Mesothelial cell of epicardium (in vitro differentiated cells): ENCODE data around the gene ZBED4. TPM values are rescaled to one million over a fixed set of nuclear protein-coding genes. Genes with fewer than 3 reads are reported as not detected.
A peak's percentile ranks its signal among the peaks of the same experiment; 100 is the strongest.
"Not testable (repeated sequence)": the region's sequence is repeated elsewhere in the genome, so short reads cannot be mapped to it uniquely, and the experiment has no call there.

ENCODE experiments used
- DNase-seq, 2 experiments: peaks; one replicate each; pipeline ENCODE4 v3.0.0; 2021; ENCODE audit warnings: low spot score in 2 of 2; ENCODE audit not compliant: unreplicated experiment in 2 of 2
- H3K27ac Mint-ChIP-seq: 2 replicates; pipeline ENCODE4 v1.8.0; 2021; ENCODE audit warnings: mixed read lengths
- H3K27me3 Mint-ChIP-seq: 2 replicates; pipeline ENCODE4 v1.8.0; 2021; ENCODE audit warnings: low read depth, mixed read lengths
- H3K36me3 Mint-ChIP-seq: 2 replicates; pipeline ENCODE4 v1.8.0; 2021; ENCODE audit warnings: mixed read lengths
- H3K4me1 Mint-ChIP-seq: 2 replicates; pipeline ENCODE4 v1.8.0; 2021; ENCODE audit warnings: mixed read lengths
- H3K4me3 Mint-ChIP-seq: 2 replicates; pipeline ENCODE4 v1.8.0; 2021; ENCODE audit warnings: mild to moderate bottlenecking, moderate library complexity, mixed read lengths
- H3K9me3 Mint-ChIP-seq: 2 replicates; pipeline ENCODE4 v1.8.0; 2021; ENCODE audit warnings: mixed read lengths
- total RNA-seq: library from RNA; stranded (reverse); gene quantifications from 3 replicates; pipeline ENCODE4 v1.2.1, GENCODE V29; 2021
- TF ChIP-seq, protein P1 (sequence below): fragments of 200-600 bp; sonication (generic); IDR thresholded peaks from one replicate; pipeline ENCODE4 v1.5.0; 2021; ENCODE audit warnings: antibody characterized with exemption; ENCODE audit not compliant: unreplicated experiment

ZBED4 gene
- total RNA-seq, 1 donor from 2014 or later: 32.6 TPM

DNA sequence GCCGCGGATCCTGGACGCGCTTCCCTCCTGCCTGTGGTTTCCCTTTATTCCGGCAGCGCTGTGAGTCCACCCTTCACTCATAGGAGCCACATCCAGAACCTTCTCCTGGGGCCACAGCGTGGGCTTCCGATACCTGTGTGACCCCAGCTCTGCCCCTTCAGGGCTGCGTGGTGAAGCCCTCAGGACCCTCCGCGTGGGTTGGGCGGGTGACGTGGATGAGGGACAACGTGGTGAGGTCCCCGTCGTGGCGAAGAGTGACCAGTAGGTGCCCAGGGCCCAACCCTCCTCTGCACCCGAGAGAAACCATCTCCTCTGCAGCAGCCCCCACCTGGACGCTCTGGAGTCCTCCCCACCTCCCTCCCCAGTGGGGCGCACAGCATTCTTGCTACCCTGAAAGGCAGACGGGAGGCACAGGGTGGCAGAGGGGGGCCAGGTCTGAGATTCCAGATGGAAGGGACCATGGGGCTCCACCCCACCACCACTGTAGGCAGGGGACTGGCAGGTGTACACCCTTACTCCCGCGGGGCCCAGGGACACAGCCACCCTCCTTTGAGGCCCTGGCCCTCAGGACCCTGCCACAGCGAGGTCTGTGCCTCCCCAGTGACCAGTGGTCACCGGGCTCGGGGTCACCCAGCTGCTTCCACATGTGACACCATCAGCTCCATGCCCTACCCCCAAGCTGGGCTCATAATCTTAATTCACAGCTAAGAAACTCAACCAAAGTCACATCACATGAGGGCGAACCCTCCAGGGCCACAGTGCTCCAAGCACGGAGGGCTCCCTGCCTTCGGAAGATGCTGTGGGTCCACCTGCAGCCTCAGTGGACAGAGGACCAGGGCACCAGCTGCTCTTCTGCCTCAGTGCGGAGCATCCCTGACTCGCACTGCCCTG lies 3.4 kb upstream of the ZBED4 start:
- peaks cover 69% of the 10 kb centered on the region for H3K27me3 Mint-ChIP-seq
- peaks cover 10% of the 10 kb centered on the region for H3K4me1 Mint-ChIP-seq
- H3K36me3 Mint-ChIP-seq: no peaks in the 10 kb centered on the region
- no peak for DNase-seq
- TF ChIP-seq, protein P1, sequence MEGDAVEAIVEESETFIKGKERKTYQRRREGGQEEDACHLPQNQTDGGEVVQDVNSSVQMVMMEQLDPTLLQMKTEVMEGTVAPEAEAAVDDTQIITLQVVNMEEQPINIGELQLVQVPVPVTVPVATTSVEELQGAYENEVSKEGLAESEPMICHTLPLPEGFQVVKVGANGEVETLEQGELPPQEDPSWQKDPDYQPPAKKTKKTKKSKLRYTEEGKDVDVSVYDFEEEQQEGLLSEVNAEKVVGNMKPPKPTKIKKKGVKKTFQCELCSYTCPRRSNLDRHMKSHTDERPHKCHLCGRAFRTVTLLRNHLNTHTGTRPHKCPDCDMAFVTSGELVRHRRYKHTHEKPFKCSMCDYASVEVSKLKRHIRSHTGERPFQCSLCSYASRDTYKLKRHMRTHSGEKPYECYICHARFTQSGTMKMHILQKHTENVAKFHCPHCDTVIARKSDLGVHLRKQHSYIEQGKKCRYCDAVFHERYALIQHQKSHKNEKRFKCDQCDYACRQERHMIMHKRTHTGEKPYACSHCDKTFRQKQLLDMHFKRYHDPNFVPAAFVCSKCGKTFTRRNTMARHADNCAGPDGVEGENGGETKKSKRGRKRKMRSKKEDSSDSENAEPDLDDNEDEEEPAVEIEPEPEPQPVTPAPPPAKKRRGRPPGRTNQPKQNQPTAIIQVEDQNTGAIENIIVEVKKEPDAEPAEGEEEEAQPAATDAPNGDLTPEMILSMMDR: no peak
- no peaks in the 10 kb centered on the region for H3K9me3 Mint-ChIP-seq
- peak overlapping the region; percentile 45 for H3K4me3 Mint-ChIP-seq
- H3K27ac Mint-ChIP-seq: no peak overlapping the region

DNA sequence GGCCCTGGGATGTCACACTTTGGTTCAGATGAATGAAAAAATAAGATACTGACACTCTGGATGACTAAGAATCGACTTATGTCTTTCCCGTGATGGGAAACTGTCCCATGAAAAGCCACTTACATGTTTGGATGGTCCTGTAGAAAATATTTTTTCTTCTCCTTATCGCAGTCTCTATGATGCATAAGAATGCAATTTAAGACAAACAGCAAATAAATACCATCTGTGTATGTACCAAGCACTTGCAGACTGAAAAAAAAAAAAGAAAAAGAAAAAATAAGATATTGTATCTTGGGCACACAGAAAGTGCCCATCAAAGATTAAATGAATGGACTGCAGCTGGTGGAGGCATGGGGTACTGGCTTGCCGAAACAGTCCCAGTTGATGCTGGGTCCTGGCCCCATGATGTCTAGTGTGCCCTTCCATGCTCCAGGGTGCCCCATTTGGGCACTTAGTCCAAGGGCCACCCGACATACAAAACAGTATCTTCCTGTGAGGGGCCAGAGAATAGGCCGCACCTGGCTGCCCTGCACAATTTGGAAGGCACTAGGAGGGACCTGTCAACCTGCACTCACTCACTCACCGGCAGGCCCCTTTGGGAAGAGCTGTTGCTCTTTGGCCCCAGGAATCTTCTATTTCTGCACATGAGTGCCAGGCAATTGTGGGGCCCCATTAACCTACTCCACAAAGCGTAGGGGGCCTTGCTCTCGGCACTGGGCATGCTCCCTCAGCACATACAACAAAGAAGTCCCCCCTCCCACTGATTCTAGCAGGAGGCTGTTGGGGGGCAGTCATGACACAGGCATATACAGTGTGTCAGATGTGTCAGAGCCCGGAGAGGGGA lies 2.5 kb upstream of the ZBED4 start:
- Mint-ChIP-seq H3K4me3 (peak overlapping the region; percentile 54), H3K9me3 (no peaks in the 10 kb centered on the region), H3K36me3 (no peaks in the 10 kb centered on the region), H3K27me3 (peaks cover 60% of the 10 kb centered on the region), H3K4me1 (peaks cover 19% of the 10 kb centered on the region), H3K27ac (no peak overlapping the region)
- TF ChIP-seq, protein P1: no peak
- DNase-seq: no peak

DNA sequence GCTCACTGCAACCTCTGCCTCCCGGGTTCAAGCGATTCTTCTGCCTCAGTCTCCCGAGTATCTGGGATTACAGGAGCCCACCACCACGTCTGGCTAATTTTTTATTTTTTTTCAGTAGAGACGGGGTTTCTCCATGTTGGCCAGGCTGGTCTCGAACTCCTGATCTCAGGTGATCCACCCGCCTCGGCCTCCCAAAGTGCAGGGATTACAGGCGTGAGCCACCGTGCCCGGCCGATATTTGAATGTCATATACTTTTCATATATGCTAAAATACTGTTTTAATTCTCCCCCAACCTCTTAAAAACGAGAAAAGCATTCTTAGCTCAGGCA lies 1.1 kb upstream of the ZBED4 start:
- H3K4me3 Mint-ChIP-seq: peak overlapping the region; percentile 65
- H3K9me3 Mint-ChIP-seq, H3K27ac Mint-ChIP-seq, DNase-seq, H3K36me3 Mint-ChIP-seq: not testable (repeated sequence)
- H3K4me1 Mint-ChIP-seq: peaks cover 19% of the 10 kb centered on the region
- H3K27me3 Mint-ChIP-seq: peaks cover 46% of the 10 kb centered on the region

DNA sequence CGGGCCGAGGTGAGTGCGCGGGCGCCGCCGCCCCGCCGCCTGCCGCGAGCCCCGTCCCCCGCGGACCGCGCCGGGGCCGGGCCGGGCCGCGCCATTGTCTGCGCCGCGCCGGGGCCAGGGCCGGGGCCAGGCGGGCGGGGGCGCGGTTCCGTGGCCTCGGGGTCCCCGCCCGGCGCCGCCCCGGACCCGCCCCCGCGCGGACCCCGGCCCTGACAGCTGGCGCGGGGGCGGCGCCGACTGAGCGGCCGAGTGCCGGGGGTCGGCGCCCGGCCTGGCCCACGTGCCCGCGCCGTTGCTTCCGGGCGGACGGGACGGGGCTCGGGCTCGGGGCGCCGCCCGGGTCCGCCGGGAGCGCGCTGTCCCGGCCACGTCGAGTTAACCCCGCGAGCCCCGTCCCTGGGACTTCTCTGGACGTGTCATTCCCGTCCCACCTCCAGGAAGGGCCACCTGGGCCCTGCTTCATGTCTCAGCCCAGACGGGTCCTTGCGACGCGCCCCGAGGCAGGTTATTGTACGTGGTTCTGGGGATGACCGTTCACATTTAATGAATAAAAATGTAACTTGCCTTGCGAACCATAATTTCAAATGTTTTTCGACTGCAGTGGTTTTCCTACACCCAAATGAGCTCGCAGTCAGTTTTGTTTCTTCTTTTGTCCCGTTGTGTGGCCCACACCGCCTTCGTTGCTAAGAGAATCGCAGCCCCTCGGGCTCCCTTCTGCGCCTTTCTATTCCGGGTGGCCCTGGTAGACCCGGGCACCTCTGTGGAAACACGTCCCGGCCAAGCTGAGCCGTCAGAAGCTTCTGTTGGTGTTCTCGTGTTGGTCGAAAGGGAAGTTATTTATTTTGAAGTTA lies 562 bp downstream of the ZBED4 start:
- Mint-ChIP-seq H3K27ac (peak overlapping the region; percentile 96), H3K4me1 (peaks cover 19% of the 10 kb centered on the region), H3K9me3 (no peaks in the 10 kb centered on the region), H3K27me3 (peaks cover 34% of the 10 kb centered on the region), H3K4me3 (peak overlapping the region; percentile 95), H3K36me3 (no peaks in the 10 kb centered on the region)
- TF ChIP-seq, protein P1: no peak
- no peak for DNase-seq

DNA sequence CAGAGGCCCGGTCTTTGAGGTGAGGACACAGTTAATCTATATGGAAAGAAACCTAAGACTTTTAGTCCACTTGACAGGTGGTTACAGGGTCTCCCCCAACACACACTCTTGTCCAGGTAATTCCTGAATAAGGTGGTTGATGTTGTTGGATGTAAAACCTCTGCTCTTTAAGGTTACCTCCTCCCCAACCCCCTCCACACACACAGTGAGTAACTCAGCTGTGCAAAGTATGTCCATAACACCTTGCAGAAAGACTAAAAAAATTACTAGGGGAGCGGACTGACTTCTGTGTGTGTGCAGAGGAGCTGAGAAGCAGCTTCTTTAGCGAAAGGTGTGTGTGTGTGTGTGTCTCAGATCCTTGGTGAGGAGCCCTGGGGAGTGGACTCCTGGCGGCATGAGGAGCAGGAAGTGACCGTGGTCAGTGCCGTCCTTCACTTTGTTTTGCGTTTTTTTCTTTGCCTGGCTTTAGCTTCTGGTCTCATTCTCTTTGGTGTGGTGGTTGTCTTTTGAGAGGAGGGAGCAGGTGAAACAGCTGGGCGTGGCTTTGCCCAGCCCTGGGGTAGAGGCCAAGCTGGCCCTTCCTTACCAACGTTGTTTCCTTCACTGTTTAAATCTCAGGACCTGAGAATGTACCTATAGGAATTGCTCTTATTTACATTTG lies 1.7 kb downstream of the ZBED4 start:
- Mint-ChIP-seq H3K9me3 (no peaks in the 10 kb centered on the region), H3K27me3 (peaks cover 25% of the 10 kb centered on the region), H3K4me3 (peak overlapping the region; percentile 95), H3K36me3 (no peaks in the 10 kb centered on the region), H3K27ac (peak overlapping the region; percentile 96), H3K4me1 (peaks cover 19% of the 10 kb centered on the region)
- TF ChIP-seq, protein P1: no peak
- no peak for DNase-seq
